A549 (cell line): ENCODE results near the gene RASSF3.

Experiments
- EP300 ChIP-seq, 2 experiments: fragments of >200 bp; sonication (Bioruptor Twin); formaldehyde crosslinking; IDR thresholded peaks; 2 replicates in 1 of 2; 3 replicates in 1 of 2; pipeline ENCODE4 v1.6.1; 2016 to 2017
- POLR2A ChIP-seq: IDR thresholded peaks from 2 replicates; pipeline ENCODE4 v1.6.1; 2012; ENCODE audit warnings: mild to moderate bottlenecking, low read length
- RAD21 ChIP-seq, 2 experiments: fragments of >200 bp in 1 of 2; sonication (Bioruptor Twin) in 1 of 2; formaldehyde crosslinking in 1 of 2; IDR thresholded peaks in 1 of 2; conservative IDR thresholded peaks in 1 of 2; 2 replicates in 1 of 2; 3 replicates in 1 of 2; pipeline ENCODE4 v1.6.1; 2012 to 2018; ENCODE audit warnings: inconsistent platforms in 1 of 2
- TF ChIP-seq, protein P1 (sequence below): fragments of >200 bp; sonication (Bioruptor Twin); formaldehyde crosslinking; IDR thresholded peaks from 3 replicates; pipeline ENCODE4 v1.5.1; 2016

DNA sequence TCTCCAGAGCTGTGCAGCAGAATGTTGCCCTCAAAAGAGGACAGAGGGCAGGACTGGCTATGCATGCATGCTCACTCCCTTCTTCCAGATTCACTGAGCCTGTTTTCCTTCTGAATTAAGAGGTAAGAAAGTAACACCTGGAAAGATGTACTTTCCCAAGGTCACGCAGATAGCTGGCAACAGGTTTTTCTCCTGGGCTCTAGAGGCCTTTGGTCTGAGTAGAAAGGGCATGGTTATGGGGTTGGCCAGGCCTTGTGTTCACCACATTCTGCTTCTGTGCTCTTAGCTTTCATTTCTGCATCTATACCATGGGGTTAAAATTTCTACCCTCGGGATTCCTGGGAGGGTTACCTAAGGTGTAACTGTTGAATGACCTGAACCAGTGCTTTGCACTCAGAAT, 57.5 kb downstream of the RASSF3 start:
- TF ChIP-seq EP300 (IDR thresholded peaks at IDR 0.05), result no peak
- no peak for TF ChIP-seq POLR2A
- no peak for TF ChIP-seq RAD21 (conservative IDR thresholded peaks at IDR 0.05 in 1 of 2, IDR thresholded peaks at IDR 0.05 in 1 of 2)
- TF ChIP-seq, protein P1, sequence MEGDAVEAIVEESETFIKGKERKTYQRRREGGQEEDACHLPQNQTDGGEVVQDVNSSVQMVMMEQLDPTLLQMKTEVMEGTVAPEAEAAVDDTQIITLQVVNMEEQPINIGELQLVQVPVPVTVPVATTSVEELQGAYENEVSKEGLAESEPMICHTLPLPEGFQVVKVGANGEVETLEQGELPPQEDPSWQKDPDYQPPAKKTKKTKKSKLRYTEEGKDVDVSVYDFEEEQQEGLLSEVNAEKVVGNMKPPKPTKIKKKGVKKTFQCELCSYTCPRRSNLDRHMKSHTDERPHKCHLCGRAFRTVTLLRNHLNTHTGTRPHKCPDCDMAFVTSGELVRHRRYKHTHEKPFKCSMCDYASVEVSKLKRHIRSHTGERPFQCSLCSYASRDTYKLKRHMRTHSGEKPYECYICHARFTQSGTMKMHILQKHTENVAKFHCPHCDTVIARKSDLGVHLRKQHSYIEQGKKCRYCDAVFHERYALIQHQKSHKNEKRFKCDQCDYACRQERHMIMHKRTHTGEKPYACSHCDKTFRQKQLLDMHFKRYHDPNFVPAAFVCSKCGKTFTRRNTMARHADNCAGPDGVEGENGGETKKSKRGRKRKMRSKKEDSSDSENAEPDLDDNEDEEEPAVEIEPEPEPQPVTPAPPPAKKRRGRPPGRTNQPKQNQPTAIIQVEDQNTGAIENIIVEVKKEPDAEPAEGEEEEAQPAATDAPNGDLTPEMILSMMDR, result no peak
